Measurements from ENCODE around the gene PYGB.

PYGB gene

DNA sequence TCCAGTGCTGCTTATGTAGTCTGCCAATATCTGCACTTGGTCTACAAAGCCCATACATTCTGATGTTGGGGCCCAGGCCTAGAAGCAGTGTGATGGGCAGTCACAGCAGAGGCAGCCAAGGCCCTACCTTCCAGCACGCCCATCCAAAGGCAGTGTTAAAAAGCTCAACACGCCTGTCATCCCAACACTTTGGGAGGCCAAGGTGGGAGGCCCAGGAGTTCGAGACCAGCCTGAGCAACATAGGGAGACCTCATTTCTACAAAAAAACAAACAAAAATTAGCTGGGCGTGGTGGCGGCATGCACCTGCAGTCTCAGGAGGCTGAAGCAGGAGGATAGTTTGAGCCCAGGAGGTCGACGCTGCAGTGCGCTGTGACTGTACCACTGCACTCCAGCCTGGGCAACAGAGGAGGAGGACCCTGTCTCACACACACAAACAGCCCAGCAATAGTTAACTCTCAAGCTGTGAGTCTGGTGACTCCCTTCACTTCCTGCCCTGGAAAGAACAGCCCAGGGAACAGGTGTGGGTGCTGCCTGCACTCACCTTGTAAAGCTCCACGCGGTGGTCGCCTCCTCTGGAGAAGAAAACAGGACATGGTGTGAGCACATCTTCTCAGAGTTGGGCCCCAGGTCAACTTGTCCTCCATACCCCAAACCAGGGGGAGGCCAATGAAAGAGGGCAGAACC lies 68.8 kb downstream of the PYGB start:
- DNase-seq, result no peak
- peaks cover 23% of the 10 kb centered on the region for H3K4me1 Mint-ChIP-seq
- no peak for ATAC-seq
- H3K4me3 Mint-ChIP-seq, result no peak overlapping the region
- no peaks in the 10 kb centered on the region for H3K27me3 Mint-ChIP-seq
- H3K36me3 Mint-ChIP-seq (ENCODE audit: low read depth), result peaks cover 3% of the 10 kb centered on the region
- H3K27ac Mint-ChIP-seq, result no peak overlapping the region
- no peaks in the 10 kb centered on the region for H3K9me3 Mint-ChIP-seq

DNA sequence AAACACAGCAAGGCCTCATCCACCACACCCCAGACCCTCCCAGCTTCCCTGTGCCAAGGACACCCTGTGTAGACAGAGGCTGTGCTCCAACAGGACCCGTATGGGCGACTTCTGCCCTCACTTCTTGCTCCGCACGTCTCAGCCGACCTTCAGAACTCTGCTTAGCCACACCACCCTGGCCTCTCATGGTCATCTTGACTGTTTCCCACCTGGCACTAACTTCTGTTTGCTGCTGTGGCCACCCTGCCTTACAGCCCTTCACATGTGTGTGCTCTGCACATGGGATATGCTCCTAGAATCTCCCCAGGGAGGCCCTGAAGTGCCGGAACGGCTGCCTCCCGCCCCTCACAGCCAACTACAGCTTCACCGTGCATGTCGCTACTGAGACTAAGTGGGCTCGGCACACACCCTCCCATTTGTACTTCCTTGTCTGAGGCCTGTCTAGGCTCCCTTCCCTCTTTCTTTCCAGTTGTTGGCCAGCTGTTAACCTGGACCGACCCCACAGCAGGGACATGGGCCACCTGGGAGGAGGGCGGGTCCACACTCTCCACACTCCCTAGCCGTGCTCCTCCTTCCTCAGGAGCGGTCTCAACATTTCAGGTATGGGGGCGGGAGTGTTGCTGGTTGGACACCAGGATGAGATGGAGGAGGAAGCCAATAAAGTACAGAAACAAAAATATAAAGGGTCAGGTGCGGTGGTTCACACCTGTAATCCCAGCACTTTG lies 69.6 kb downstream of the PYGB start:
- Mint-ChIP-seq H3K27ac (no peak overlapping the region), H3K4me3 (no peak overlapping the region), H3K36me3 (ENCODE audit: low read depth) (no peaks in the 10 kb centered on the region), H3K9me3 (no peaks in the 10 kb centered on the region), H3K27me3 (no peaks in the 10 kb centered on the region), H3K4me1 (peaks cover 23% of the 10 kb centered on the region)
- no peak for ATAC-seq
- no peak for DNase-seq

DNA sequence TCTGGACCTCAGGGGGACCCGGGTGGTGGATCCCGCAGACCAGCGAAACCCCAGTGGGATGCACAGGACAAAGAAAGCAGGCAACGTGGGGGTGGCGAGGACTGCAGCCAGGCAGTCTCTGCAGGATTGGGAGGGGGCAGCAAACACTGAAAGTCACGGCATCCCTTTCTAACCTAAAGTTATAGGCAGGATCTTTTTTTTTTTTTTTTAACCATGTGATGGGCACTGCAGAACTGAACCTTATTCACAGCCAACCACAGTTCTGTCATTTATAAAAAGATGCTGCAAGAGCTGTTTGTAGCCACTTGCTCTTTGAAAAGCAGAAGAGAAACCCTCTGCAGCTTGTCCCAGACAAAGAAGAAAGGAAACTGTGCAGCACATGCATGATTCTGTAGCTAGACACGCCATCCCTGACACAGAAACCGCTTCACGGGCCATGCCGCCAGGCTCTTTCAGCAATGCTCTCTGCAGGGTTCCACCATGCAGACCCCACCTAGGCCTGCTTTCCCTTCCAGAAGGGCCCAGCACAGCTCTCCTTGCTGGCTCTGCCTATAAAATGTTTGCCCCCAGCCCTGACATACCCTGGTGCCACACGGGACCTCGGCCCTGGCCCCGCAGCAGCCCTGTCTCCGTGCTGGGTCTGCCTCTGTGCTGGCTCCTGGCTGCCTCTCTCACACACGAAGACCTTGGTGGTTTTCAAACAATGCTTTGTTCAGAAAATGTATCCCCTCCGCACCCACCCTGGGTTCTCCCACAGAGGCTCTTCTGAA lies 70.8 kb downstream of the PYGB start:
- peaks cover 4% of the 10 kb centered on the region for H3K36me3 Mint-ChIP-seq (ENCODE audit: low read depth)
- ATAC-seq (no peak), DNase-seq (no peak)
- H3K4me1 Mint-ChIP-seq, result peaks cover 22% of the 10 kb centered on the region
- no peak overlapping the region for H3K4me3 Mint-ChIP-seq
- H3K9me3 Mint-ChIP-seq, result no peaks in the 10 kb centered on the region
- H3K27me3 Mint-ChIP-seq, result no peaks in the 10 kb centered on the region
- H3K27ac Mint-ChIP-seq, result no peak overlapping the region

DNA sequence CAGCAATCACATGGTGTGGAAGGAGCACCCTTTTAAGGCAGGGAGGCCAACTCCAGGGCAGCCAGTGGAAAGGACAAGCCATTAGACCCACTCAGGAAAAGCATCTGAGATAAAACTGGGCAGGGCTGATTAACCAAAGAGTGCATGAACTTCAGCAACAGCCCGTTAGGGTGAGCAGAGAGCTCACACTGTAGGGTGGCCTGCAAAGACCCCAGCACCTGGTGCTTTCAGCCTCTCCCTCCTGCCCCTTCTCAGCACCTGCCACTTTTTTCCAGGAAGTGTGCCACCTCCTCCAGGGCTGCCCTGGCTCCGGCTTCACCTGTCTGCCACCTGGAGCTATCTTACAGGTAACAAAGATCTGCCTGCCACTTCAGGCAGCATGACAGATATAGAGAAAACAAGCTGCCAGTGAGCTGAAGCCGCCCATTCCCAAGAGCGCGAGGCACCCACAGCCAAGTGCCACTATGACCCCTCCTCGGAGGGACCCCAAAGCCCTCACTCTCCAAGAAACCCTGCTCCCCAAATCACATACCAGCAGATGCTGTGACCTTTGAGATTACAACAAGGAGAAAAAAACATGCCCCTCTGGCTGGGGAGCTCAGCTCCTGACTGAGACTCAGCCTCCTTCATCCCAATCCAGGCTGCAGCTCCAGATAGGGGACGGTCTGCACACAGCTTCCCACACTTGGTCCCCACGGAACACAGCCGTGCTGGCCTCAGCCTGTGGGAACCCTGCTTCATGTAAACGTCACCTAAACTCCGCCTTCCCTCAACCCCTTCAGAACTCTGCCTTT lies 71.6 kb downstream of the PYGB start:
- no peaks in the 10 kb centered on the region for H3K27me3 Mint-ChIP-seq
- no peak overlapping the region for H3K4me3 Mint-ChIP-seq
- H3K4me1 Mint-ChIP-seq, result peaks cover 19% of the 10 kb centered on the region
- no peaks in the 10 kb centered on the region for H3K9me3 Mint-ChIP-seq
- no peak for ATAC-seq
- peaks cover 4% of the 10 kb centered on the region for H3K36me3 Mint-ChIP-seq (ENCODE audit: low read depth)
- H3K27ac Mint-ChIP-seq, result no peak overlapping the region
- no peak for DNase-seq

DNA sequence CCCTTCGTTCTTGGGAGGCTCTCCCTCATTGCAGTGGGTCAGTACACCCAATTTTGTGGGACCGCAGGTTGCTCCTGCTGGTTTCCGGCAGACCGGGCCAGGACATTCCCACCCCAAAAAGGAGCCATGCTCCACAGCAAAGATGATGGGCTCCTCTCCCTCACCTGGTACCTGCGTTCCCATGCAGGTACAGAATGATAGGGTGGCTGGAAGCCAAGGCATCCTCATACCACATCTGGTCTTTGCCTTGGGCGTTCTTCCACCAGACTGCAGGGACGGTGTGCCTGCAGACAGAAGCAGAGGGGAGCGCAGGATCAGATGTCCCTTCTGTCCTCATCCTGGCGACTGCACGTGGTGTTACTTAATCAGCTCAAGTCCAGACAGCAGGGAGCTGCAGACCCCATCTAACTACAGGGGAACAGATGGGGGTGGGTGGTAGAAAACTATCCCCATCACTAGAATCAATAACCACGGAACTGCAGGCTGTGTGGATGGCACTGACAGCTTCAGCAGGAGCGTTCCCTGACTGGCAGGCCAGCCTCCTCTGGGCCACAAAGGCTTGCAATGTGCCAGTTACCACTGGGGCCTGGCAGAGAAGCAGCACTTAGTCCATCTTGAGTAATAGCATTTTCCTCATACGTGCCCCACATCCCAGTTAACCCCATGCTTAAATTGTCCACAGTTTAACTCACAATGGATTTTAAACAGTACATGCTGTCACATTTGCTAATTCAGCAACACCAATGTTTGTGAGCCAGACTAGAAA lies 72.3 kb downstream of the PYGB start:
- Mint-ChIP-seq H3K4me3 (no peak overlapping the region), H3K9me3 (no peaks in the 10 kb centered on the region), H3K36me3 (ENCODE audit: low read depth) (peaks cover 4% of the 10 kb centered on the region), H3K27ac (no peak overlapping the region), H3K4me1 (peaks cover 19% of the 10 kb centered on the region), H3K27me3 (no peaks in the 10 kb centered on the region)
- DNase-seq (no peak), ATAC-seq (no peak)

DNA sequence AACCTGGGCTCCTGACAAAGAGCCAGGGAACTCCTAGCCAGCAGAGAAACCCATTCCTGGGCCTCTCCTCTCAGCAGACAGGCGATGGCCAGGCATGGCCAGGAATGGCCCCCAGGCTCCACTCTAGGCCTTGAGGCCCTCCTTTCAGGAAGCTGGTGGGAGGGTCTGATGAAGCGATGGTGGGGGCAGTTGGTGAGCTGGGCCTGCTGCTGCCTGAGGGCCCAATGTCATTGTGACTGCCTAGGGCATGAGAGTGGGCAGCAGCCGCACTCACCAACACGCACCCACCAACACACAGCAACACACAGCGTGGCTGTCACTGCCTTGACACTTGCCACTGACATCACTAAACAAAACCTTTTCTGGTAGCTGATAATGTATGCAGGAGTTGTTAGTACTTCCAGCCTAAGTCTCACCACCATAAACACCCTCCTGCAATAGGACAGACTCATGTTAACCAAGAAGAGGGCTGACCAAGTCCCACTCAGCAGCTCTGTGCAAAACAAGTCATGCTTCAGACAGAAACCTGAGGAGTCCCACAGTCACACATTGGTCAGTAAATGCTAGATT lies 73.5 kb downstream of the PYGB start:
- Mint-ChIP-seq H3K9me3 (no peaks in the 10 kb centered on the region), H3K27me3 (no peaks in the 10 kb centered on the region), H3K27ac (no peak overlapping the region), H3K4me3 (no peak overlapping the region), H3K36me3 (ENCODE audit: low read depth) (peaks cover 4% of the 10 kb centered on the region), H3K4me1 (peaks cover 19% of the 10 kb centered on the region)
- DNase-seq (no peak), ATAC-seq (peak; percentile 63)

DNA sequence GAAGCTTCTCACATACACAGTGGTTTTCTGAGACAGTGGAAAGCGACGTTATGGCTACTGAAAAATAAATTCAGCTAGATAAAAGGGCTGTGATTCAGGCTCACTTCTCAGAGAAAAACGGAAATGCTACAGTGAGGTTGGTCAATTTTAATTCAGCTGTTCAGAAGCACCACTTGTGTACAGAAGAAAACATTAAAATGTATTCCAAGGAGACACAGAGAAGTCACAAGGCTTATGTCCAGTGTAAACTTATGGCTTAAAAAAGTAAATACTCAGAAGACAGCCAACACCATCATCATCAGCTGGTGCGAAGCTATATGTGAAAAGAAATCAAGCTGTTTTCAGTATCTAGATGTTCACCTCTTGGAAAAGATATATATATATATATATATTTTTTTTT lies 74.1 kb downstream of the PYGB start:
- ATAC-seq, result no peak
- peaks cover 21% of the 10 kb centered on the region for H3K4me1 Mint-ChIP-seq
- H3K9me3 Mint-ChIP-seq, result no peaks in the 10 kb centered on the region
- H3K36me3 Mint-ChIP-seq (ENCODE audit: low read depth), result peaks cover 4% of the 10 kb centered on the region
- H3K4me3 Mint-ChIP-seq, result no peak overlapping the region
- no peak overlapping the region for H3K27ac Mint-ChIP-seq
- DNase-seq, result no peak
- no peaks in the 10 kb centered on the region for H3K27me3 Mint-ChIP-seq

DNA sequence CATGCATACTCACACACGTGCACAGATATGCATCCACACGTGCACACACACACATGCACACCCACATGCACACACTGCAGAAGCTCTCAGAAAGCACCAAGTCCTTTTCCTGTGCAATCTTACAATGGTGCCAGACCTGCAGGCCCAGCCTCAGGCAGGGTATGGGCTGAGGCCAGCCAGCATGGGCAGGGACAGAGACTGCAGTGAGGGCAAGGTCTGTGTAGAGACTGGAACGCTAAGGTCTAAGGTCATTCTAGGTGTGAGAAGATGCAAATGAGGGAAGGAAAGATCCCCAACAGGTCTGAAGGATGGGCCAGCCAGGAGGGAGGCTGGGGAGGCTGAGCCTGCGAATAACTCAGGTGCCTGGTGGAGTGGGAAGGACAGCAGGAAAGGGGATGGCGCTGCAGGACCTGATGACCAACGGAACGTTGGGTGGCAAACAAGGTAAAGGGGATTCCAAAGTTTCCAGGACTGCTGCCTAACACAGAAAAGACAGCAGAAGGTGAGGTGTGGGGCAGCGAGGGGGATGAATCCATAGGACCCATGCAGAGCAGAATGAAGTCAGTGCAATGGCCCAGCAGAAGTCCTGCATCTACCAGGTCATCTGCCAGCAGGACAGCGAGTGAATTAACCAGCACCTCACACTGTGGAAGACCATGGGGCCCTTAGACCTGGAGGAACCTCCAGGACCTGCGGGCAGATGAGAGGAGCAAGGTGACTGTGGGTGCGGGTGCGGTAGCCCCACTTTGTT lies 75.8 kb downstream of the PYGB start:
- Mint-ChIP-seq H3K9me3 (no peaks in the 10 kb centered on the region), H3K36me3 (ENCODE audit: low read depth) (peaks cover 6% of the 10 kb centered on the region), H3K4me1 (peaks cover 19% of the 10 kb centered on the region), H3K27ac (no peak overlapping the region), H3K4me3 (no peak overlapping the region), H3K27me3 (no peaks in the 10 kb centered on the region)
- ATAC-seq (no peak), DNase-seq (no peak)

DNA sequence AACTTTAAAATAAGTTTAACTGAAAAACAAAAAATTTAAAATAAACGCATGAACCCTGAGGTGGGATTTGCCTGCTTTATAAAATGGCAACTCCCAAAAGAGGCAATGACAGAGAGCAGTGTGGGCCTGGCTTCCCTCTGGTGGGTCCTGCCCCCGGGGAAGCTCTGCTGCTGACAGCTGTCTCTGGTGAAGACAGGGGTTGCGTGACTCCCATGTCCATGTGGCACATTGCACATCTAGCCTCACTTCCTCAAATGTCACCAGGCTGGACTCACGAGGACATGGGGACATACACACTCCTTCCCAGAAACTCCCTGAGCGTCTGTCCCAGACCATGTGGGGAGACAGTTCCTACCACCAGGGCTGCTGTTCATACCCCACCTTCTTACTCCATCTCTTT lies 76.5 kb downstream of the PYGB start:
- no peak for DNase-seq
- Mint-ChIP-seq H3K27me3 (no peaks in the 10 kb centered on the region), H3K27ac (no peak overlapping the region), H3K4me3 (no peak overlapping the region), H3K9me3 (no peaks in the 10 kb centered on the region), H3K4me1 (peaks cover 20% of the 10 kb centered on the region), H3K36me3 (ENCODE audit: low read depth) (peaks cover 6% of the 10 kb centered on the region)
- ATAC-seq, result no peak

DNA sequence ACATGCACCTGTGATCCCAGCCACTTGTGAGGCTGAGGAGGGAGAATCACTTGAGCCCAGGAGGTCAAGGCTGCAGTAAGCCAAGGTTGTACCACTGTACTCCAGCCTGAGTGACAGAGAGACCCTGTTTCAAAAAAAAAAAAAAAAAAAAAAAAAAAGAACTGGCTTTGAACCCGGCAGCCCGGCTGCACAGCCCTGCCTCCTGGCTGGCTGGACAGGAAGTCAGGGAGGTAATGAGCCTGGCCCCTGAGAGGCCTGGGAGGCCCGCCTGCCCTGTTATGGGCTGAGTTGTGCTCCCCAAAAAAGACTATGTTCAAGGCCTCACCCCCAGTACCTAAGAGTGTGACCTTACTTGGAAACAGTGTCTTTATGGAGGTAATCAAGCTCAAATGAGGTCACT lies 77.2 kb downstream of the PYGB start:
- H3K27me3 Mint-ChIP-seq, result no peaks in the 10 kb centered on the region
- no peak overlapping the region for H3K4me3 Mint-ChIP-seq
- H3K36me3 Mint-ChIP-seq (ENCODE audit: low read depth), result peaks cover 9% of the 10 kb centered on the region
- peaks cover 20% of the 10 kb centered on the region for H3K4me1 Mint-ChIP-seq
- ATAC-seq (no peak), DNase-seq (no peak)
- H3K9me3 Mint-ChIP-seq, result peaks cover 3% of the 10 kb centered on the region
- H3K27ac Mint-ChIP-seq, result no peak overlapping the region

DNA sequence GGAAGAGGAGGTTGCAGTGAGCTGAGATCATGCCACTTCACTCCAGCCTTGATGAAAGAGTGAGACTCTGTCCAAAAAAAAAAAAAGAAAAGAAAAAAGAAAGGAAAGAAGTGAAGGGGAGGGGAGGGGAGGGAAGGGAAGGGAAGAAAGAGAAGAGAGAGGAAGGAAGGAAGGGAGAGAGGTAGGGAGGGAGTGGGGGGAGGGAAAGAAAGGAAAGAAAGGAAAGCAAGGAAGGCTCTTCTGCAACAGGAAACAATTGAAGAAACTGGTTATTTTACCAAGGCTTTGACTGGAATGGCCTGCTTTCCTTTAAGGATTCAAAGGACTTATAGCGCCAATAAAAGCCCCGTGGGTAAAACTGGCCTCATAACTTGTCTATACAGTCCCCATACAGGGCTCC lies 78.1 kb downstream of the PYGB start:
- DNase-seq (no peak), ATAC-seq (no peak)
- Mint-ChIP-seq H3K9me3 (peaks cover 3% of the 10 kb centered on the region), H3K4me3 (no peak overlapping the region), H3K4me1 (peaks cover 24% of the 10 kb centered on the region), H3K27me3 (no peaks in the 10 kb centered on the region), H3K27ac (no peak overlapping the region), H3K36me3 (ENCODE audit: low read depth) (peaks cover 9% of the 10 kb centered on the region)

DNA sequence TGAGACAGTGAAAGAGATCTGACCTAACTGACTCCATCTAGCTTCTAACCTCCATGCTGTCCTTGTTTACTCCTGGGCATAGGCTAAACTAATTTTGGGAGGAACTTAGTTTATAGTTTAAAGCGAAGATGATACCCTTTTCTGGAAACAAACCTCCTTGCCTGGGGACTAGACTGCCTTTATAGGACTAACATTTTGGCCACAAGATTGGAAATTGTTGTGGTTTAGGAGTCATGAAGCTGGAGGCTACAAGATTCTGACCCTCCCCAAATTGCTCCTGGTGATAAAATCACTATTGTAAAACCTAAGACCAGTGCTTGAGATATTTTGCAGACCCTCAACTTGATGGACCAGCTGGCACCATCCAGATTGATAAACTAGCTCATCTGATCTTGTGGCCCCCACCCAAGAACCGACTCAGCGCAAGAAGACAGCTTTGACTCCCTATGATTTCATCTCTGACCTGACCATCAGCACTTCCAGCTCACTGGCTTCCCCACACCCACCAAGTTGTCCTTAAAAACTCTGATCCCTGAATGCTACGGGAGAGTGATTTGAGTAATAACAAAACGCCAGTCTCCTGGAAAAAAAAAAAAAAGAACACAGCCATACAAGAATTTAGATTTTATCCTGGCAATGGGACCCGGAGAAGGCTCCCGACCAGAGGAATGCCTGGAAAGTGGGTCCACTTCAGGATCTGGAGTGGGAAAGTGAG lies 79.8 kb downstream of the PYGB start:
- Mint-ChIP-seq H3K27ac (no peak overlapping the region), H3K4me3 (no peak overlapping the region), H3K4me1 (peaks cover 20% of the 10 kb centered on the region), H3K36me3 (ENCODE audit: low read depth) (peaks cover 11% of the 10 kb centered on the region), H3K9me3 (peaks cover 3% of the 10 kb centered on the region), H3K27me3 (no peaks in the 10 kb centered on the region)
- ATAC-seq (no peak), DNase-seq (no peak)

Data from activated naive CD8-positive, alpha-beta T cell treated with anti-CD3 and anti-CD28 coated beads, Interleukin-2, amount 50 U/mL, for 24 hours (primary cell).